Hypothalamus (tissue), 51 donors: Measurements from ENCODE around the gene SYAP1.
A peak's percentile ranks its signal among the peaks of the same experiment; 100 is the strongest.
"Not testable (repeated sequence)": the region's sequence is repeated elsewhere in the genome, so short reads cannot be mapped to it uniquely, and the experiment has no call there.

Experiments used
- DNase-seq, 51 donors: peaks; one replicate each; lab custom pipeline; 2025; lab: John Stamatoyannopoulos, UW

Gene SYAP1, protein sequence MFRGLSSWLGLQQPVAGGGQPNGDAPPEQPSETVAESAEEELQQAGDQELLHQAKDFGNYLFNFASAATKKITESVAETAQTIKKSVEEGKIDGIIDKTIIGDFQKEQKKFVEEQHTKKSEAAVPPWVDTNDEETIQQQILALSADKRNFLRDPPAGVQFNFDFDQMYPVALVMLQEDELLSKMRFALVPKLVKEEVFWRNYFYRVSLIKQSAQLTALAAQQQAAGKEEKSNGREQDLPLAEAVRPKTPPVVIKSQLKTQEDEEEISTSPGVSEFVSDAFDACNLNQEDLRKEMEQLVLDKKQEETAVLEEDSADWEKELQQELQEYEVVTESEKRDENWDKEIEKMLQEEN

DNA sequence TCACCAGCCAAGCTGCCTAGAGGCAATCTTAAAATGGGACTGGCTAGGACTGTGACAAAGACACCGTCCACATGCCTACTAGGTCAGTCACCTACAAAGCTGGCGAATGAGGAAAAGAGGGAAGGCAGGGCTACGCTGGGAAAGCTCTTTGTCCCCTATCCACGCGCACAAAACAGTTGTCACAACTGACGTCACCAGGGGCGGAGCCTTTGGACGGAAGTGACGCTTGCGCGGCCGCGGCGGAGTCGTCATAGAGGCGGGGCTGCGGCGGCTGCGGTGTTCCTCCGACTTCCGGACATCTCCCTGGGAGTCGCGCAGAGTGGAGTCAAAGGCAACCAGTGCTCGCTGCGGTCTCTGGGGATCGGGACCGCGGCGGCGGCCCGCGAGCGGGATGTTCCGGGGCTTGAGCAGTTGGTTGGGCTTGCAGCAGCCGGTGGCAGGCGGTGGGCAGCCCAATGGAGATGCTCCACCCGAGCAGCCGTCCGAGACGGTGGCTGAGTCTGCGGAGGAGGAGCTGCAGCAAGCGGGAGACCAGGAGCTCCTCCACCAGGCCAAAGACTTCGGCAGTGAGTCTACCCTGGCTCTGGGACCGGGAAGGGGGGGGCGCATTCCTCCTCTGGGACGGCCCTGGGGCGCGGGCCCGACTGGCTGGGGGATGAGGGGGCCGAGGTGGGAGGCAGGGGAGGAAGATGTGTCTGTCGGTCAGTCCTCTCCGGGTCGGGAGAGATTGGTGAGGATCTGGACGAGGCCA, at the start of gene SYAP1:
Gene SYAP1 (plus strand): TSS at position 279 of the 751 bp plus-strand sequence. CDS start 113 bp downstream, at position 392.
- DNase-seq = peak; percentile 9 to 98 (median 89)

DNA sequence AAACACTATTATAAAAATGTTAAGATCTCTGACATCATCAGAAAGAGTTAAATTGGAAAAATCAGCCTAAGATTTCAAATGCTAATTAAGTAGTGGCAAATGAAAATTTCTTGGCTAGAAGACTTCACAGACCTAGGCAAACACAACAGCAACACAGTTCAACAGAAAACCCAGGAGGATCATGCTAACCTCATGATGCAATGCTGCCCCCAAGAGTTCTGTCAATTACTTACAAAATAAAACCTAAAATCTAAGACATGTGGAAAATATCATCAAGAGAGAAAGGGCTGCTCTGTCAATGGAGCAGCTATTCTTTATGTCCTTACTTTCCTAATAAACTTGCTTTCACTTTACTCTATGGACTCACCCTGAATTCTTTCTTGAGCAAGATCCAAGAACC, 48.4 kb upstream of the SYAP1 start:
- DNase-seq = peak in 12 of 51 donors; percentile 0 to 23 (median 2)

DNA sequence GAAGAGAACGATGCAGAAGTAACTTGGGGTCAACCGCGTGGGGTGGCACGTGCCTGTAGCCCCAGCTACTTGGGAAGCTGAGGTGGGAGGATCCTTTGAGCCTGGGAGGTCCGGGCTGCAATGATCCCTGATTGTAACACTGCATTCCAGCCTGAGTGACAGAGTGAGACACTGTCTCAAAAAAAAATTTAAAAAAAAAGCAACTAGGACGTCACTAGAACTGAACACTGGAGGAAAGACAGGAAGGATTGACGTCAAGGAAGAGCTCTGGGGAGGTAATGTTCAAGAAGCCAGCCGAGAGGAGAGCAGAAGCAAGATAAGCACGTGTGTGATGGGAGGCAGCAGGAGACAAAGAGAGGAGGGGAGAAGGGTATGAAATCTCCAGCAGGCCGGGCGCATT, 40.7 kb upstream of the SYAP1 start:
- DNase-seq = no peak

DNA sequence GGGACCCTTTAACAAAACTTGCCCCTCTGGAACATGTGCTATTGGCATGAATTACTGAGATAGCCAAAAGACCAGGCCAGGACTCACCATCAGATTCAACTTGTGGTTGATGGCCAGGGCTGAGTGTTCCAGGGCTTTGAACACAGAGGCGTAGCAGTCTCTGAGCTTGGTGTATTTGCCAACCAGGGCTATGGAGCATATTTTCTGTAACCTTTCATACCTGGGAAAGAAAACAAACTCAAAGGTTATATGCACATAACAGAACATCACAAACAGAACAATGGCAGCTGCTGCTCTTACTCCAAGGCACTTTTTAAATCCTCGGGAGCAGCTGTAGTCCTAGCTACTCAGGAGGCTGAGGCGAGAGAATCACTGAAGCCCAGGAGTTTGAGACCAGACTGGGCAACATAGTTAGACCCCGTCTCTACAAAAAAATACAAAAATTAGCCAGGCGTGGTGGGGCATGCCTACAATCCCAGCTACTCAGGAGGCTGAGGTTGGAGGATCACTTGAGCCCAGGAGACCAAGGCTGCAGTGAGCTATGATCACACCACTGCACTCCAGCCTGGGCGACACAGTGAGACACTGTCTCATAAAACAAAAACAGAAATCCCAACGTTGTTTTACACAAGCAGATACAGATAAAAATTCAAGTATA, 36.3 kb upstream of the SYAP1 start:
- no peak for DNase-seq

DNA sequence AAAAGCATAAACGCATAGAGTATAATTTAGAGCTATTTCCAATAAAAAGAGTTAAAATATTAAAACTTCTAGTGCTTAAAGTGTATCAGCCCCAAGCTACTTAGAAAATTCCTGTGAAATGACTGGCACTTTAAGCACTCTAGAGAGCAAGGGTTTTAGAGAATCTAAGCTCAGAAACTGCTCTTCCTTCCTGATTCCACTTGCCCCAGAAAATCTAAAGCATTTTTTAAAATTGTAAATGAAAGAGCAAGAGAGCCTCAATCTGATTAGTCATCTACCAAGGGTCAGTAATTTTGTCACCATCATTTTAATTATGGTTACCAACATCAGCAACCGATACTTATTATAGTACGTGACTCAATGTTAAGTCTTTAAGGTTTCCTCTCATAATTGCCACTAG, 31.9 kb upstream of the SYAP1 start:
- DNase-seq = no peak

DNA sequence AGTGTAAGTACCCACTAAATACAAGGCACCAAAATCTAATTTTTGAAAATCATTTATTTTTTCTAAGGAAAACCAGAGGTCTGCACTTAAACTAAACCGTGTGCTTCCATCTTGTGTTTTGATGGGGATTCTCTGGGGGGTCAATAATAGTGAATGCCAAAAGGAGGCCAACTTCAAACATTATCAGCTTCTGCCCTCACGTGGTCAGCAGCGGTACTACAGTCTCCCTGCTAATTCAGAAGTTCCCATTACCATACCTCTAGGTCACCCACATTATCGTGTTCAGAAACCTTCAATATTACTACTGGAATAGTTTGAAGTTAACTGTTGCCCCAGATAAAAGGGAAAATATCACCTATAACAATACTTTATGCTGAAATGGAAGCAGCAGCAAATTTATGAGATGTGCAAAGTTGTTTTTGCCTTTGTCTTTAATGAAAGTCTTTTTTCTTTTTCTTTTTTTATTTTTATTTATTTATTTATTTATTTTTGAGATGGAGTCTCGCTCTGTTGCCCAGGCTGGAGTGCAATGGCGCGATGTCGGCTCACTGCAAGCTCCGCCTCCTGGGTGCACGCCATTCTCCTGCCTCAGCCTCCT, 24.2 kb upstream of the SYAP1 start:
- DNase-seq = peak in 34 of 51 donors; percentile 0 to 54 (median 10)

DNA sequence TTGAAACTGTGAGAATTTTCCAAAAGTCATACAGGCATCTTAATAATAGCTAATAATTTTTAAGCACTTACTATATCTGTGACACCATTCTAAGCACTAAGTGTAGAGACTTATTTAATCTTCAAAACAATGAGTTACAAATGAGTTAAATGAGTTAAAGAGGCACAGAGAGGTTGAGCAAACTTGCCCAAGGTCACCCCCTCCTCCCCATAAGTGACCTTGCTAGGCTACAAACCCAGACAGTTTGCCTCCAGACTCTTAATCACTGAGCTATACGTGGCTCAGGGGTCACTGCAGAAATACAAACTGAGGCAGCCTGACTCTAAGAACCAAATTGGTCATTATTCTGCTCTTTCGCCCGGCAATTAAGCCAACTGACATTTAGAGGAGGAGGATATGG, 22.5 kb upstream of the SYAP1 start:
- DNase-seq = no peak

DNA sequence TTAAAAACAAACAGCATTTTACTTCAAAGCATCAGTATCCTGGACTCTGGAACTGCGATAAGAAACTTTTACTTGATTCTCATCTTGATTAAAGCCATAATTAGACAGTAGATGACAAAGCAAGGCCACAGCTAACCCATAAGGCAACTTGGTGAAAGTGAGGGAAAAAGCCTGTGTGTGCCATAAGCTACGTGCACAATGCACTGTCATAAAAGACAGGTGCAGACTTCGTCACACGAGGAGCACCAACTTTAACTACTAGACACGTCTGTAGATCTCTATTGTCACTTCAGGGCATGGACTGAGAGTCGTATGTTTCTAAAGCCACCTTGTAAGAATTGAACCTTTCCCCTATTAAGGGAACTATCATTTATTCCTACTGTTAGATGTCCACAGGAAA, 20.0 kb upstream of the SYAP1 start:
- DNase-seq = no peak

DNA sequence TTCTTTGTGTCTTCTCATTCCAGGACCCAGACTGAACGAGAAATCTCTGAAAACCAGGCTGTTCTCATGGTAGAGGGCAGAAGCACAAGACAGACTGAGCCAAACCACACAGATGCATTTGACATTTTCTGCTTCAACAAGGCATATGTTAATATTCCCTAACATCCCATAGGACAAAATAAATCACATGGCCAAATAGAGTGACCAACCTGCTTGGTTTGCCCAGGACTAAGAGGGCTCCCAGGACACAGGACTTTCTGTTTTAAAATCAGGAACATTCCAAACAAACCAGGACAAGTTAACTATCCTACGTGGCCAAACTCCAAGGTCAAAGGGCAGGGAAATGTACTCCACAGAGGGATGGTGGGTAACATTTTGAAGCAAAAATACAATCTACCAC, 18.7 kb upstream of the SYAP1 start:
- DNase-seq = no peak

DNA sequence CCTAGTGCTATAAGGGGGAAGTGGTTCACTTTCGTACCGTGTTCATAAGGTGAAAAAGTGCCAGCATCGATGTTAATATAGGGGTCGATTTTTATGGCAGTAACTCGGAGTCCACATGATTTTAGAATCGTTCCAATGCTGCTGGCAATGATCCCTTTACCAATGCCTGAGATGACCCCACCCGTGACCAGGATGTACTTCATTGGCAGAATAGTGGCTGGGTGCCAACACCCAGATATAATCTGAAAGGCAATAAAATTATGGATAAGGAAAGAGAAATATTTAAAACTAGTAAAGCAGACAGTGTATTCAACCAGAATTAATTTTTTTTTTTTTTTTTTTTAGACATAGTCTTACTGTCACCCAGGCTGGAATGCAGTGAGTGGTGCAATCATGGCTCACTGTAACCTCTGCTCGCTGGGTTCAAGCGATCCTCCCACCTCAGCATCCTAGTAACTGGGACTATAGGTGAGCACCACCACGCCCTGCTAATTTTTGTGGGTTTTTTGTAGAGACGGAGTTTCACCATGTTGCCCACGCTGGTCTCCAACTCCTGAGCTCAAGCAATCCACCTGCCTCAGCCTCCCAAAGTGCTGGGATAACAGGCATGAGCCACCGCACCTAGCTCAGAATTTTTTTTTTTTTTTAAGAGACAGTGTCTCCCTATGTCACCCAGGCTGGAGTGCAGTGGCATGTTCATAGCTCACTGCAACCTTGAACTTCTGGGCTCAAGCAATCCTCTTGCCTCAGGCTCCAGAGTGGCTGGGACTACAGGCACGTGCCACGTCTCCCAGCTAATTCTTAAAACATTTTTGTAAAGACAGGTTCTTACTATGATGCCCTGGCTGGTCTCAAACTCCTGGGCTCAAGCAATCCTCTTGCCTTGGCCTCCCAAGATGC, 16.5 kb upstream of the SYAP1 start:
- DNase-seq = no peak

DNA sequence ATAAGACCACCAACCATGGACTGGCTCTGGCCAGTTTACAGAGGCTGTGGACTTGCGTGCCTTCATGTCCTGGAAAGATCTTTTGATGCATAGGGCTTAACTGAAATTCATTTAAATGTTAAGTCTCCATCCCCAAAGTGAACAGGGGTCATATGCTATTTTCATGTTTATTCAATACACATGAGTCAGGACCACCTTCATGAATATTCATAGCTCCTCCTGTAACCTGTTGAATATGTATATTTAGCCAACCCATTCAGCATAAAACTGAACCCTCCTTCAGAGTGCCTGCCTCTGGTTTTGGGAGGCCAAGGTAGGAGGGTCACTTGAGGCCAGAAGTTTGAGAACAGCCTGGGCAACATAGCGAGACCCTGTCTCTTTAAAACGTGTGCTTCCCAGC, 14.0 kb upstream of the SYAP1 start:
- no peak for DNase-seq

DNA sequence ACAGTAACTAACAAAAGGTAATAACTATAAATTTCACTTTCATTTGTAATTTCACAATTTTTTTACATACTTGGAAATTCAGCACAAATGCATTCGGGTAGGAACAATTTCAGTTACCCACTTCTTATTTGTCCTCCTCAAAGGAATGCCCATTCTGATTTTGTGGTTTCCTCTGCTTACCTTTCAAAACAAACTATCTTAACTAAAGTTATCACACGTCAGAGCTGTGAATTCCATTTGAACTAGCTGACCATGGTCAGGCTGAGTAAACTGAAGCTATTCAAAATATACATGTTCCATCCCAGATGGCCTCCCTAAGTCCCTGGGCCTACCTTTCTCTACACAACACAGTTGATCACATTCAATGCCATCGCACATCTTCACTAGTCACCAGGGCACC, 11.4 kb upstream of the SYAP1 start:
- no peak for DNase-seq

DNA sequence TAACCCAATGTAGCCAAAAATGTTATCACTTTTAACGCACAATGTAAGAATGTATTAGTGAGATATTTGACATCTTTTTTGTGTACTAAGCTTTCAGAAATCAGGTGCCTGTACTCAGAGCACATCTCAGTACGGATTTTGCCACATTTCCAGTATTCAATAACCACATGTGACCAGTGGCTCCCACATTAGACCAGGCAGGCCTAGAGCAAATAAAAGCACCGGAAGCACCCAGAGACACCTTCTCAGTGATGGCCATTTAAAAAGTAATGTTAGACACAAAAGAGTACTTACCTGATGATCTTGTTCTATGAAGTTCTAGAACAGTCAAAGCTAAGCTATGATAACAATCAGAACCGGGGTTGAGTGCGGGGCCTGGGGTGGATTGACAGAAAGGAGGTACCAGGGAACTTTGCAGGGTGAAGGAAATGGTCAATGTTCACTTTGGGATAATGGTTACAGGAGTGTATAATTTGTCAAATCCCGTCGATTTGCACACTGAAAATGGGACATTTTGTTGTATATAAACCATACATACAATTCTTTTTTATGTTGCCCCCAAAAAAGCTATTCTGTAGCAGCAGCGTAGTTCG, 8.1 kb upstream of the SYAP1 start:
- peak in 3 of 51 donors; percentile 0 to 3 (median 1) for DNase-seq

DNA sequence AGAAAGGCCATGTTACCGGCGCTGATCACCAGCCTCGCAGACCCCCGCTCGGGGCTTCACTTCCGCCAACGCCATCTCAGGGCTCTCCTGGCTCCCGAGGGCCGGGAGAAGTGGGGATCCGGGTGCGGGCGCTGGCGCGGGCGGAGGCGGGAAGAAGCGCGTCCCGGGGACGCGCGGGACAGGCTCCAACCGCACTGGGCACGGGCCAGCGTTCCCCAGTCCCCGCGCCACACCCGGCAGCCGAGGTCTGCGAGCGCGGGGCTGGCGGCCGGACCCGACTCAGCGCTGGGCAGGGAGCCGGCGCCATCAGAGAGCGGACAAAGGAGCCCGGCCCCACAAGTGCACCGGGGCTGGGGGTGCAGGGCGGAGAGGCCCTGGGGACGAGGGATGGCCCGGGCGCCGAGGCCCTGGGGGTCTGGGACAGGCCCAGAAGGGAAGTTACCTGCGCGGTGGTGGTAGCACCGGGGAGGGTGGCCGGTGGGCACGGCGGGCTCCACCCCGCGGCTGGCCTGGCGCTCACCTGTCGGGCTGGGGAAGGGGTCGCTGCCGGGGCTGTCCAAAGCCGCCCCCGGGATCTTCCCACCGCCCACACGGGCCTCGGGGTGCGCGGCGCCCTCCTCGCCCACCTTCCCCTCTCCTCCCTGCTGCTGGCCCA, 7.4 kb upstream of the SYAP1 start:
- DNase-seq = peak in 22 of 51 donors; percentile 1 to 38 (median 8)

DNA sequence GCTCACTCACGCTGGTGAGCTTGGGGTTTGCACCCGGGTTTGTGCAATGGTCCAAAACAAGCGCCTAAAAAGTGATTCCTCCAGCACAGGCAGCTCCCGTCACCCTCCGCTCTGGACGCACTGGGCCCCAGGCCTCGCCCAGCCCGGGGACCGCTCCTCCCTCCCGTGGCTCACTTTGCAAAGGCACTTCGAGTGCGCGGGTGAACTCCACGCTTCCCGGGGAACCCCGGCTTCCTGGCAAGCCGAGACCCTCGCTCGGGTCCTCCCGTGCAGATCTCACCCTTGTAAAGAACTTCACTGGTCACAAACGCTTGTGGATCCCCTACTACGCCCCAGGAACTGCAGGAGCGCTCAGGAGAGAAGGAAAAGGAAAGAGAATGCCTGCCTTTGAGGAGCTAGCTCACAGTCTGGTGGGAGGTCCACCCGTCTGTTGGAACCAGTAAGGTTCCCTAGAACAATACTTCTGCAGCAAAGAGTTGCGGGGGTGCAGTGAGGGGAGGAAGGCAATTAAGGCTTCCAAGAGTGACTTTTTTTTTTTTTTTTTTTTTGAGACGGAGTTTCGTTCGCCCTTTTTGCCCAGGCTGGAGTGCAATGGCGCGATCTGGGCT, 6.8 kb upstream of the SYAP1 start, which contains the start of gene CTPS2:
Gene CTPS2 (minus strand): TSS at position 122 of the 608 bp plus-strand sequence. CDS start 9,767 bp downstream, outside the sequence.
- peak in 44 of 51 donors; percentile 0 to 72 (median 15) for DNase-seq

DNA sequence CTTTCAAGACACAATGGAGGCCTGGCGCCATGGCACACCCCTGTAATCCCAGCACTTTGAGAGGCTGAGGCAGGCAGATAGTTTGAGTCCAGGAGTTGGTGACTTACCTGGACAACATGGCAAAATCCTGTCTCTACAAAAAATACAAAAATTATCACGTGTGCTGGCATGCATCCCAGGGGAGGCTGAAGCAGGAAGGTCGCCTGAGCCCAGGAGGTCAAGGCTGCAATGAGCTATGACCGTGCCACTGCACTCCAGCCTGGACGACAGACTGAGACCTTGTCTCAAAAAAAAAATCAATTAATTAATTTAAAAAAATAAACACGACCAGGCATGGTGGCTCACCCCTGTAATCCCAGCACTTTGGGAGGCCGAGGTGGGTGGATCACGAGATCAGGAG, 4.9 kb upstream of the SYAP1 start:
- no peak for DNase-seq

DNA sequence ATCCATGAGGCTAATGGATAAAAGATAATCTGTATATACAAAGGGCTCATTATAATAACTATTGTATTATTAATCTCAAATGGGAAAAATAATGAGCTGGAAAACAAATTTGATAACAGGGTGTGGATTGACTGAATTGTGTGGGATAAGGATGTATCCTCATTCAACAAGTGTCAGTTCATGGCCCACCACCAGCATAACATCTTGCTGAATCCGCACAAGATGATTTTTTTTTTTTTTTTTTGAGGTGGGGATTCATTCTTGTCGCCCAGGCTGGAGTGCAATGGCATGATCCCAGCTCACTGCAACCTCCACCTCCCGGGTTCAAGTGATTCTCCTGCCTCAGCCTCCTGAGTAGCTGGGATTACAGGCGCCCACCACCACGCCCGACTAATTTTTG, 3.8 kb upstream of the SYAP1 start:
- not testable (repeated sequence) for DNase-seq

DNA sequence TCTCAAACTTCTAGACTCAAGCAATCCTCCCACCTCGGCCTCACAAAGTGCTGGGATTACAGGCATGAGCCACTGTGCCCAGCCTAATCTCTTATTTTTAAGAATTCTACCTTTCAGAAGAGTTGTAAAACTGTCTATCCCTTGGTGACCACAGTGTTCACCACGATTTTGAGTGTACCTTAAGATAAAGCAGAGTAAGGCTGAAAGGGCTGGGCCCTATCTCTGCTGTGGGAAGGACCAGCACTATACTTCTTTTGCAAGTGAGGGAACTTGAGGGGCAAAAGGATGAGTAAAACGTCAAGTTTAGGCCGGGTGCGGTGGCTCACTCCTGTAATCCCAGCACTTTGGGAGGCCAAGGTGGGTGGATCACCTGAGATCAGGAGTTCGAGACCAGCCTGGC, 3.0 kb upstream of the SYAP1 start:
- DNase-seq = not testable (repeated sequence)
